GM18873 (cell line): Measurements from ENCODE around the gene SP3.

Experiments
- ATAC-seq: cut with Tn5 transposase; IDR thresholded peaks from one replicate; pipeline ENCODE4 v1.9.1; 2021; ENCODE audit warnings: mild to moderate bottlenecking, moderate library complexity, moderate number of reproducible peaks; ENCODE audit not compliant: unreplicated experiment, low FRiP score

The SP3 gene

GRCh38 chr2:173970516-173970924, 5.3 kb upstream of the SP3 start:
- ATAC-seq, result no peak

GRCh38 chr2:173969886-173970285, 4.7 kb upstream of the SP3 start:
- no peak for ATAC-seq

- ATAC-seq, result no peak
Observed at GRCh38 chr2:173968551-173968950, 3.4 kb upstream of the SP3 start.

- ATAC-seq, result no peak
Observed at GRCh38 chr2:173966274-173967098, 1.3 kb upstream of the SP3 start.

- ATAC-seq, result no peak
Observed at GRCh38 chr2:173964565-173965371, 405 bp downstream of the SP3 start.

- peak; percentile 42 for ATAC-seq
Observed at GRCh38 chr2:173963817-173964564, 1.2 kb downstream of the SP3 start.

- ATAC-seq, result peak; percentile 16
Observed at GRCh38 chr2:173963323-173963816, 1.8 kb downstream of the SP3 start.

GRCh38 chr2:173962583-173963110, 2.5 kb downstream of the SP3 start:
- no peak for ATAC-seq

GRCh38 chr2:173962031-173962430, 3.1 kb downstream of the SP3 start:
- ATAC-seq, result no peak

- no peak for ATAC-seq
Observed at GRCh38 chr2:173961346-173961705, 3.8 kb downstream of the SP3 start.

GRCh38 chr2:173959909-173960308, 5.3 kb downstream of the SP3 start:
- no peak for ATAC-seq

GRCh38 chr2:173959358-173959884, 5.8 kb downstream of the SP3 start:
- no peak for ATAC-seq

- ATAC-seq, result no peak
Observed at GRCh38 chr2:173958198-173958846, 6.9 kb downstream of the SP3 start.

GRCh38 chr2:173957517-173957916, 7.7 kb downstream of the SP3 start:
- no peak for ATAC-seq

GRCh38 chr2:173956454-173956853, 8.7 kb downstream of the SP3 start:
- no peak for ATAC-seq

- ATAC-seq, result no peak
Observed at GRCh38 chr2:173955867-173956266, 9.3 kb downstream of the SP3 start.

GRCh38 chr2:173955004-173955403, 10.2 kb downstream of the SP3 start:
- no peak for ATAC-seq

GRCh38 chr2:173953047-173953424, 12.1 kb downstream of the SP3 start:
- no peak for ATAC-seq

GRCh38 chr2:173952267-173953046, 12.7 kb downstream of the SP3 start:
- ATAC-seq, result no peak
